ENCODE data around the gene DTD1. TPM values are rescaled to one million over a fixed set of nuclear protein-coding genes. Genes with fewer than 3 reads are reported as not detected.

Gene DTD1
- total and polyA plus RNA-seq, 2 of the 13 experiments (the other 11 are each of a cell fraction or from before 2014, with no cell fraction given) = 41.2 to 79.3 TPM

GRCh38 chr20:18566892-18567738 lies 20.7 kb upstream of the DTD1 start, which contains the start of gene SMIM26 (continued):
- peak; percentile 89; the same call in 1 of the 2 replicates for TF ChIP-seq ZNF142 (CRISPR knock-in tag; IDR thresholded peaks at IDR 0.05)
- TF ChIP-seq FOSL1 (CRISPR knock-in tag; IDR thresholded peaks at IDR 0.05; ENCODE audit: borderline replicate concordance) = no peak
- no peak for TF ChIP-seq ZNF260 (CRISPR knock-in tag; IDR thresholded peaks at IDR 0.05; ENCODE audit: borderline replicate concordance, low read depth)
- TF ChIP-seq PHF5A (CRISPR knock-in tag; IDR thresholded peaks at IDR 0.05; ENCODE audit: low read depth, unreplicated experiment) = peak; percentile 85
- TF ChIP-seq HMG20A (CRISPR knock-in tag; IDR thresholded peaks at IDR 0.05; ENCODE audit: borderline replicate concordance) = no peak
- TF ChIP-seq TOE1 (CRISPR knock-in tag; IDR thresholded peaks at IDR 0.05) = peak; percentile 77
- peak; percentile 93 for TF ChIP-seq MXD1 (CRISPR knock-in tag; IDR thresholded peaks at IDR 0.05)
- no peak for TF ChIP-seq HIC2 (CRISPR knock-in tag; IDR thresholded peaks at IDR 0.05; ENCODE audit: low read depth)
- TF ChIP-seq SRSF1 (optimal IDR thresholded peaks at IDR 0.05; ENCODE audit: low read depth, low read length) = no peak
- peak; percentile 95; the same call in 1 of the 2 replicates for TF ChIP-seq ZNF337 (CRISPR knock-in tag; IDR thresholded peaks at IDR 0.05; ENCODE audit: borderline replicate concordance, low read depth)
- no peak for TF ChIP-seq HNRNPK (IDR thresholded peaks at IDR 0.05; ENCODE audit: low read depth, low read length, poor library complexity, severe bottlenecking)
- TF ChIP-seq ZNF431 (CRISPR knock-in tag; IDR thresholded peaks at IDR 0.05; ENCODE audit: borderline replicate concordance, low read depth) = peak; percentile 97
- no peak for TF ChIP-seq BATF2 (CRISPR knock-in tag; IDR thresholded peaks at IDR 0.05)
- TF ChIP-seq GLMP (CRISPR knock-in tag; IDR thresholded peaks at IDR 0.05; ENCODE audit: borderline replicate concordance) = 0 out of 2 replicates have a peak, but pooled peaks have one; percentile 71
- TF ChIP-seq SOX5 (CRISPR knock-in tag; IDR thresholded peaks at IDR 0.05; ENCODE audit: borderline replicate concordance) = peak; percentile 63; the same call in 1 of the 2 replicates
- peak; percentile 91 for TF ChIP-seq ARNTL (CRISPR knock-in tag; IDR thresholded peaks at IDR 0.05)
- no peak for TF ChIP-seq NFRKB (IDR thresholded peaks at IDR 0.05)
- peak; percentile 63 for TF ChIP-seq ISX (CRISPR knock-in tag; conservative IDR thresholded peaks at IDR 0.05)
- TF ChIP-seq KLF11 (CRISPR knock-in tag; IDR thresholded peaks at IDR 0.05) = peak; percentile 95
